PC-3 (cell line): Measurements from ENCODE around the gene MALSU1.

ENCODE experiments used
- CTCF ChIP-seq: fragments of 300-600 bp; sonication (generic); conservative IDR thresholded peaks from 2 replicates; pipeline ENCODE4 v1.5.1; 2017; ENCODE audit warnings: antibody characterized with exemption, low read depth, mild to moderate bottlenecking, low read length
- EZH2 ChIP-seq: fragments of 300-600 bp; sonication (generic); IDR thresholded peaks from one replicate; pipeline ENCODE4 v1.6.1; 2017; ENCODE audit warnings: antibody characterized with exemption, mild to moderate bottlenecking, low read length; ENCODE audit not compliant: unreplicated experiment
- EZH2phosphoT487 ChIP-seq: fragments of 300-600 bp; sonication (generic); IDR thresholded peaks from 2 replicates; pipeline ENCODE4 v1.6.1; 2018; ENCODE audit warnings: mild to moderate bottlenecking, antibody characterized with exemption, low read length, borderline replicate concordance

- TF ChIP-seq CTCF (no peak), EZH2 (no peak), EZH2phosphoT487 (no peak)
These were observed 38.2 kb downstream of the MALSU1 start for GRCh38 chr7:23337374-23337773.
